CD4-positive, alpha-beta T cell treated with Interleukin-10 for 1 hour (primary cell): ENCODE measurements around the gene RETREG3.
"Not testable (repeated sequence)": the region's sequence is repeated elsewhere in the genome, so short reads cannot be mapped to it uniquely, and the experiment has no call there.

Source experiments
- DNase-seq: peaks from one replicate; pipeline ENCODE4 v3.0.0-alpha.2; 2020

RETREG3 gene, protein sequence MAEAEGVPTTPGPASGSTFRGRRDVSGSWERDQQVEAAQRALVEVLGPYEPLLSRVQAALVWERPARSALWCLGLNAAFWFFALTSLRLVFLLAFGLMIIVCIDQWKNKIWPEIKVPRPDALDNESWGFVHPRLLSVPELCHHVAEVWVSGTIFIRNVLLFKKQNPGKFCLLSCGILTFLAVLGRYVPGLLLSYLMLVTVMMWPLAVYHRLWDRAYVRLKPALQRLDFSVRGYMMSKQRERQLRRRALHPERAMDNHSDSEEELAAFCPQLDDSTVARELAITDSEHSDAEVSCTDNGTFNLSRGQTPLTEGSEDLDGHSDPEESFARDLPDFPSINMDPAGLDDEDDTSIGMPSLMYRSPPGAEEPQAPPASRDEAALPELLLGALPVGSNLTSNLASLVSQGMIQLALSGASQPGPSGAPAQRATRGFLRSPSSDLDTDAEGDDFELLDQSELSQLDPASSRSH

GRCh38 chr17:42609182-42609813 is at the start of gene RETREG3, which contains the start of gene TUBG1:
Gene RETREG3, minus strand, starts transcription at chr17:42609374. Its CDS starts 50 bp downstream, at chr17:42609324.
Gene TUBG1, plus strand, starts transcription at chr17:42609683. Its CDS starts 55 bp downstream, at chr17:42609738.
- peak; percentile 99 for DNase-seq

DNA sequence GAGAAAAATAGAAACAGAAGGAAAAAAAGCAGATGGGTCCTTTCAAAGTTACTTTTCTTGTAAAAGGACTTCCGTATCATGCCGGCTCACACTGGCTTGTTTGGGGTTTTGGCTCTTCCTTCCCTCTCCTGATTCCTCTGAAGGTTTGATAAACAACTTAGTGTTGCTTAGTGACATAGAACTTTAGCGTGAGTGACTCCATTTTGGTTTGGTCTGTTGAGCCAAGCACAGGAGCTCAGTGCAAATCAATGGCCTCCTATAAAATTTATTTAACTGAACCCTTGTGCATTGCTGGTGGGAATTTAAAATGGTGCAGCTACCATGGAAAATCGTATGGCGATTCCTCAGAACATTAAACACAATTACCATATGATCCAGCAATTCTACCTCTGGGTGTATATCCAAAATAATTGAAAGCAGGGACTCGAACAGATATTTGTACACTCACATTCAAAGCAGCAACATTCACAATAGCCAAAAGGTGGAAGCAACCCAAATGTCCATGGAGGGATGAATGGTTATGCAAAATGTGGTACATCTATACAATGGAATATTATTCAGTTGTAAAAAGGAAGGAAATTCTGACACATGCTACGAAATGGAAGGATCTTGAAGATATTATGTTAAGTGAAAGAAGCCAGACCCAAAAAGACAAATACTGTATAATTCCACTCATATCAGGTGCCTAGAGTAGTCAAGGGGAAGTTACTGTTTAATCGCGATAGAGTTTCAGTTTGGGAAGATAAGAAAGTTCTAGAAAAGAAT is 48.8 kb upstream of the RETREG3 start:
- no peak for DNase-seq

GRCh38 chr17:42655528-42655927 is 46.4 kb upstream of the RETREG3 start:
- DNase-seq = no peak

DNA sequence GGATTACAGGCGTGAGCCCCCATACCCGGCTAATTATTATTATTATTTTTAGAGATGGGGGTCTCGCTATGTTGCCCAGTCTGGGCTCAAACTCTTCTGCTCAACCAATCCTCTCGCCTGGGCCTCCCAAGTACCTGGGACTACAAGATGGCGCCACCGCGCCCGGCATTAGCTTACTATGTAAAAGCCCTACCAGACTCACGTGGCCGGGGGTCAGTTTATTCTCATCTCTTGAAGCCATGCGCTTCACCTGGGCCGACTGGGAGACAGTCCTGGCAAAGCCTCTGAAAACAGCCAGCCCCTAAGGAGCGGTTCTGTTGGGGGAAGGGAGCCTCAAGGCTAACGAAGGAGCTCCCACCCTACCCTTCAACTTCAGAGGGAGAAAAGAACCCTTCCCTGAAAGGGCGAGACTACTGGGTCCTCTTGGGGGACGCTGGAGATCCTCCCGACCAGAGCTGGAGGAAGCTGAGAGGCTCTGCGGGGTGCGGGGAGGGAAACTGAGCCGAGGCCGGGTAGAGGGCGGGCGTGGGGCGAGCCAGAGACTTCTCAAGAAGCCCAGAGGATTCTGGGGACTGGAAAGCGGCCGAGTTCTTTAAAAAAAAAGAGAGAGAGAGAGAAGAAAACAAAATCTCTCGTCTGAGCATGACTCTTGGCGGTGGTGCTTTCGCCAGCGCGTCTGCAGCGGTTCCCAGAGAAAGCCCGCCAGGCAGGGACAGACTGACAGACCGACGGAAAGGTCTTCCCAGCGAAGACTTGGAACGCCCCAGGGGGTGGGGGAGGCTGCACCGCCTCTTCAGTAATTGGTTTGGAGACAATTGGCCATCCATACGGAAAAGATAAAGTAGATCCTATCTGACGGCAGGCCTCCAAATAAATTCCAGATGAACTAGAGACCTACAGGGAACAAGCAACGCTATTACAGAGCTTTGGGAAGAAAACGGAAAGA is 44.3 kb upstream of the RETREG3 start:
- DNase-seq = no peak

- no peak for DNase-seq
Measured at GRCh38 chr17:42651392-42651791, 42.2 kb upstream of the RETREG3 start.

DNA sequence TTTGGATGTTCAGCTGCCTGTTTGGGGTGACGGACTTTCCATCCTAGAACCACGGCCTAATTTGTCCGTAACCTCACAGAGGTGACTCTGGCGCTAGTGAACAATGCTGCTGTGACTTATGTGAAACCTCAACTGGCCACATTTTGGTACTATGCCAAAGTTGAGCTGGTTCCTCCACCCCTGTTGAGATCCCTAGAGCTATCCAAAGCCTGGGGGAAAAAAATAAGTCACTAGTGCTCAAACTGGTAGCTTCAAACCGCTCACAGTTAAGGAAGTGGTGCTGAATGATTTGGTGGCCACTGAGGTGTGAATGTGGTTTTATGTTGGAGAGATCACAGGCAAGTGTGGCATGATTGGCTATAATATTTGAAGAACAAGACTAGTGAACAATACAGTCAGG is 38.6 kb upstream of the RETREG3 start:
- no peak for DNase-seq

DNA sequence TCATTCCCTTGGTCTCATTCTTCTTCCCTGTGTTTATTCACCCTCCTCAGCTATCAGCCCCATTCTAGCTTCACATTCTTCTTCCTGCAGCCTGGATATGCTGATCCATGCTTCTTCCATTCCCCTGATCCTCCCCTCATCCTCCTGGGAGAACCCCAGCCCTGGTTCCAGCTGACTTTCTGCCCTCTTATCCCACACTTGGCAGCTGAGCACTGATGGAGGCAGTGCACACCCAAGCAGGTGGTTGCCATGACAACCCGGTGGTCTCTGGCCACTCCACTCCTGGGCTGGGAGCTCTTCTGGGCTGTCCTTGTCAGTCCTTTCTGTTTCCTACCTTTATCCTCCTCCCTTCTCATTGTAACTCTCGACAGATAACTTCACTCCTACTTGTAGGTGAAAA is 33.2 kb upstream of the RETREG3 start:
- no peak for DNase-seq

DNA sequence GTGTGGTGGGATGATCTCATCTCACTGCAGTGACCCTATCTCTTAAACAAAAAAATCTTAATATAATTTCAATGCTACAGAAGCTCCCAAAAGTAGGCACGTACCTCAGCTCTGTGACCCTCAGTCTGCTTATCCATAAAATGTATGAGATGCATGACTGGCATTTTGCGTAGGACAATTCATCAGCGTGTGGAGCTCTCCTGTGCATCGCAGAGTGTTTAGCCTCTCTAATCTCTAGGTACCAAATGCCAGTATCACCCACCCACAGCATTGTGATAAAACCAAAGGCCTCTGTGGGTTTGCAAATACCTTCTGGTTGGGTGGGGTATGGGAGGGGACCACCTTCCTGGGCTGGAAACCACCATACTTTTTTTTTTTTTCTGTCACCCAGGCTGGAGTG is 30.9 kb upstream of the RETREG3 start:
- DNase-seq = no peak

- no peak for DNase-seq
Measured at GRCh38 chr17:42639525-42640113, 30.4 kb upstream of the RETREG3 start.

- DNase-seq = no peak
Measured at GRCh38 chr17:42632949-42633444, 23.8 kb upstream of the RETREG3 start.

- no peak for DNase-seq
Measured at GRCh38 chr17:42629411-42630009, 20.3 kb upstream of the RETREG3 start.

DNA sequence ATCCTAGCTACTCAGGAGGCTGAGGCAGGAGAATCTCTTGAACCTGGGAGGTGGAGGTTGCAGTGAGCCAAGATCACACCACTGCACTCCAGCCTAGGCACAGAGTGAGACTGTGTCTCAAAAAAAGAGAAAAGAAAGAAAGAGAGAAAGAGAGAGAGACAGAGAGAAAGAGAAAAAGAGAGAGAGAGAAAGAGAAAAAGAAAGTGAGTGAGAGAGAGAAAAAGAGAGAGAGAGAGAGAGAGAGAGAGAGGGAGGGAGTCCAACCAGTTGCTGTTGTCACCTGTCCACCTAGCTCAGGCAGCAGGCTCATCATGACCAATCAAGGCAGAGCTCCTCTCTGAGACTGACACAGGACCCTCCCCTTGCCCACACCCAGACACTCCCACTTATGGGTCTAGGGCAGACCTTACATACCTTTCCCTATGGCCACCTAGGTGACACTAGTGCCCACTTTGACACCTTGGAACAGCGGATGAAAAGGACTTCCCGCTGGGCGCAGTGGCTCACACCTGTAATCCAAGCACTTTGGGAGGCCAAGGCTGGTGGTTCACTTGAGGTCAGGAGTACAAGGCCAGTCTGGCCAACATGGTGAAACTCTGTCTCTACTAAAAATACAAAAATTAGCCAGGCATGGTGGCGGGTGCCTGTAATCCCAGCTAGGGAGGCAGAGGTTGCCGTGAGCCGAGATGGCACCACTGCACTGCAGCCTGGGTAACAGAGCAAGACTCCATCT is 18.0 kb upstream of the RETREG3 start:
- DNase-seq = not testable (repeated sequence)

DNA sequence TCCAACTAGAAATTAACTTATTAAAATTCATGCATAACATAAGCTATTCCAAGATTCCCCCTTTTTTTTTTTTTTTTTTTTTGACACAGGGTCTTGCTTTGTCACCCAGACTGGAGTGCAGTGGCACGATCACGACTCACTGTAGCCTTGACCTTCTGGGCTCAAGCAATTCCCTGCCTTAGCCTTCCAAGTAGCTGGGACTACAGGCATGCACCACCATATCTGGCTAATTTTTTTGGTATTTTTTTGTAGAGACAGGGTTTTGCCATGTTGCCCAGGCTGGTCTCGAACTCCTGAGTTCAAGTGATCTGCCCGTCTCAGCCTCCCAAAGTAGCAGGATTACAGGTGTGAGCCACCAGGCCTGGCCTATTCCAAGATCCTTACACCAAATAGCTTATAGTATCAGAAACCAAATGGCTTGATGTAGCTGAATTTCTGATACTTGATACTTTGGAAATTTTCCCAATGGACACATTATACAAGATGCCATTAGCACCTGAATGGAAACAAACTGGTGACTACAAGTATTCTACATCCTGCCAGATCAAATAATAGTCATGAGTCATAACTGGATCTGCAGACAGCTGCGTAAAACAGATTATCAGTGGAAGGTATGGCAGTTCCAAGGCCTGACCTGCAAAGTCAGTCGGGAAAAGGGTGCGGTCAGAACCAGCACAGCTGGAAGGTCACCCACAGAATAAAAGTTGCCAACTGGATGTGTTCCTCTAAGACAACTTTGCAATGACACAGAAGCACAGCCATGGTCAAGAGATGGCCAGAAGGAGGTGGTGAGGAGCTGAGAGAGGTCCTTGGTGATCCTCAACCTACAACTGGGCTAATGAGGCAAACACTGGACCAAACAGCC is 14.8 kb upstream of the RETREG3 start:
- DNase-seq = no peak

DNA sequence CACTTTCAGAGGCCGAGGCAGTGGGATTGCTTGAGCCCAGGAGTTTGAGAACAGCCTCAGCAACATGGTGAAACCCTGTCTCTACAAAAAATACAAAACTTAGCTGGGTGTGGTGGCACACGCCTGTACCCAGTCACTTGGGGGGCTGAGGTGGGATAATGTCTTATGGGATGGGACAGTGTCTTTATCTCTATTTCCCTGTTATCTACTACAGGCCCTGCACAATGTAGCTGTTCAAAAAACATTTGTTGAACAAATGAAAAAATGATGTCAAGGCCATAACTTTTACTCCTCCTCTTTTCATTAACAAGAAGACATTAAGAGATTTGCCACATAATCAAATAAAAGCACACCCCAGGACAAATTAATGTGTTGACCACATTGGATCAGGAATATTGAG is 14.1 kb upstream of the RETREG3 start:
- no peak for DNase-seq

DNA sequence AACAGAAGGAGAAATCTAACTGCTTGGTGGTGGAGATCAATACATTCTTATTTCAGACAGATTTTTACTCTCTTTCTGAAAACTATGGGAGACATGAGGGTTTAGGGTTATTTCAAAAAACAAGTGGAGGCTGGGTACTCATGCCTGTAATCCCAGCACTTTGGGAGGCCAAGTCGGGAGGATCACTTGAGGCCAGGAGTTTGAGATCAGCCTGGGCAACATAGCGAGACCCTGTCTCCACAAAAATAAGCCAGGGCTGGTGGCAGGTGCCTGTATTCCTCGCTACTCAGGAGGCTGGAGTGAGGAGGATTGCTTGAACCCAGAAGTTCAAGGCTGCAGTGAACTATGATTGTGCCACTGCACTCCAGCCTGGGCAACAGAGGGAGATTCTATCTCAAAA is 12.8 kb upstream of the RETREG3 start:
- not testable (repeated sequence) for DNase-seq

- no peak for DNase-seq
Measured at GRCh38 chr17:42618442-42619150, 9.4 kb upstream of the RETREG3 start.

DNA sequence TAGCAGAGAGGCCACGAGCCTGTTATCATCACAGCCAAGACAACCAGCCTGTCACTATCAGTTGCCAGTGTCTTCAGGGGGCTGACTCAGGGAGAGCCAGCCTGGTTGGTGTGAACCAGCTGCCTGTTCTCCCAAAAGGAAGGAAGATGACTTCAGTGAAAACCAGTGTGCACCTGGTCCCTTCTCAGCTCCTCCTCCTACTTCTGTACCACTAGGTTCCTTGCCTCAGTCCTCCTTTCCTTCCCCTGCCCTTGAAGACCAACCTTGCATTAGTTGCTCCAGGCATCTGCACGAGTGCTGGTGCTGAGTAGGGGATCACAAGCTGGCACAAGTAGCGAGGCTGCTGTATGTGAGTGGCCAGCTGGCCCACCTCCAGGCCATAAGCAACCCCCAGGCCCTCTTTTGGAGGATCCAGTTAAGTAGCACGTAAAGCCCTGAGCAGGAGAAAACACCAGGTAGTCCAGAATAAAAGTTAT is 8.8 kb upstream of the RETREG3 start:
- DNase-seq = no peak

GRCh38 chr17:42613699-42614295 is 4.6 kb upstream of the RETREG3 start:
- no peak for DNase-seq
